Dendritic cell treated with granulocyte-macrophage colony-stimulating factor and Interleukin-4, amounts not matched to agents 40 ng/mL and 50 ng/mL, for 4 days (primary cell): ENCODE results near the gene RAB27A.
"Not testable (repeated sequence)": the region's sequence is repeated elsewhere in the genome, so short reads cannot be mapped to it uniquely, and the experiment has no call there.

ENCODE experiments used
- H3K27ac Mint-ChIP-seq: one replicate; pipeline ENCODE4 v1.8.0; 2022; ENCODE audit warnings: mild to moderate bottlenecking, mixed read lengths
- H3K27me3 Mint-ChIP-seq: one replicate; pipeline ENCODE4 v1.8.0; 2022; ENCODE audit warnings: mild to moderate bottlenecking, mixed read lengths
- H3K36me3 Mint-ChIP-seq: one replicate; pipeline ENCODE4 v1.8.0; 2022; ENCODE audit warnings: low read depth, mixed read lengths
- H3K4me1 Mint-ChIP-seq: one replicate; pipeline ENCODE4 v1.8.0; 2022; ENCODE audit warnings: low read depth, mixed read lengths
- H3K4me3 Mint-ChIP-seq: one replicate; pipeline ENCODE4 v1.8.0; 2022; ENCODE audit warnings: mild to moderate bottlenecking, moderate library complexity, mixed read lengths
- H3K9me3 Mint-ChIP-seq: one replicate; pipeline ENCODE4 v1.8.0; 2022; ENCODE audit warnings: mixed read lengths
- intact Hi-C: fragments of 100-400 bp; cut with micrococcal nuclease; formaldehyde crosslinking; loops from one replicate; pipeline ENCODE4 v1.15.0; 2022

The RAB27A gene

GRCh38 chr15:55250941-55251340 is 38.7 kb downstream of the RAB27A start:
- intact Hi-C loops: loop anchor here (5.0 kb wide), 1 partner anchor 36 kb away; the partner anchor contains the start of gene RAB27A
- no peaks in the 10 kb centered on the region for H3K27me3 Mint-ChIP-seq
- H3K4me1 Mint-ChIP-seq: peaks cover 71% of the 10 kb centered on the region
- no peaks in the 10 kb centered on the region for H3K9me3 Mint-ChIP-seq
- no peaks in the 10 kb centered on the region for H3K36me3 Mint-ChIP-seq
- H3K27ac Mint-ChIP-seq: peak overlapping the region; percentile 70
- no peak overlapping the region for H3K4me3 Mint-ChIP-seq

GRCh38 chr15:55250392-55250791 is 39.2 kb downstream of the RAB27A start:
- no peak overlapping the region for H3K4me3 Mint-ChIP-seq
- H3K27ac Mint-ChIP-seq: peak overlapping the region; percentile 70
- no peaks in the 10 kb centered on the region for H3K27me3 Mint-ChIP-seq
- H3K36me3 Mint-ChIP-seq: no peaks in the 10 kb centered on the region
- H3K9me3 Mint-ChIP-seq: no peaks in the 10 kb centered on the region
- intact Hi-C loops: loop anchor here (5.0 kb wide), 1 partner anchor 37 kb away; the partner anchor contains the start of gene RAB27A
- H3K4me1 Mint-ChIP-seq: peaks cover 65% of the 10 kb centered on the region

- peaks cover 64% of the 10 kb centered on the region for H3K4me1 Mint-ChIP-seq
- H3K27ac Mint-ChIP-seq, H3K36me3 Mint-ChIP-seq, H3K9me3 Mint-ChIP-seq, H3K27me3 Mint-ChIP-seq, H3K4me3 Mint-ChIP-seq: not testable (repeated sequence)
- intact Hi-C loops: loop anchor here (5.0 kb wide), 1 partner anchor 37 kb away; the partner anchor contains the start of gene RAB27A
These were observed 39.7 kb downstream of the RAB27A start for GRCh38 chr15:55249885-55250284.

- Mint-ChIP-seq H3K27ac (no peak overlapping the region), H3K27me3 (no peaks in the 10 kb centered on the region), H3K4me1 (peaks cover 62% of the 10 kb centered on the region), H3K4me3 (no peak overlapping the region), H3K9me3 (no peaks in the 10 kb centered on the region), H3K36me3 (no peaks in the 10 kb centered on the region)
- intact Hi-C loops: no loop called here
These were observed 40.7 kb downstream of the RAB27A start for GRCh38 chr15:55248895-55249294.

GRCh38 chr15:55247766-55248427 is 41.7 kb downstream of the RAB27A start:
- Mint-ChIP-seq H3K4me1 (peaks cover 52% of the 10 kb centered on the region), H3K36me3 (no peaks in the 10 kb centered on the region), H3K9me3 (no peaks in the 10 kb centered on the region), H3K27ac (no peak overlapping the region), H3K27me3 (no peaks in the 10 kb centered on the region), H3K4me3 (no peak overlapping the region)
- intact Hi-C loops: no loop called here

GRCh38 chr15:55247311-55247710 is 42.3 kb downstream of the RAB27A start:
- Mint-ChIP-seq H3K27ac (no peak overlapping the region), H3K36me3 (no peaks in the 10 kb centered on the region), H3K4me3 (no peak overlapping the region), H3K4me1 (peaks cover 46% of the 10 kb centered on the region), H3K9me3 (no peaks in the 10 kb centered on the region), H3K27me3 (no peaks in the 10 kb centered on the region)
- intact Hi-C loops: no loop called here

- Mint-ChIP-seq H3K36me3 (no peaks in the 10 kb centered on the region), H3K4me3 (no peak overlapping the region), H3K27me3 (no peaks in the 10 kb centered on the region), H3K4me1 (peaks cover 38% of the 10 kb centered on the region), H3K27ac (no peak overlapping the region), H3K9me3 (no peaks in the 10 kb centered on the region)
- intact Hi-C loops: no loop called here
These were observed 43.0 kb downstream of the RAB27A start for GRCh38 chr15:55246567-55246966.

- H3K4me3 Mint-ChIP-seq: no peak overlapping the region
- intact Hi-C loops: no loop called here
- H3K36me3 Mint-ChIP-seq: no peaks in the 10 kb centered on the region
These were observed 44.6 kb downstream of the RAB27A start for GRCh38 chr15:55245059-55245458.

GRCh38 chr15:55241891-55242290 is 47.7 kb downstream of the RAB27A start:
- Mint-ChIP-seq H3K27ac (no peak overlapping the region), H3K36me3 (no peaks in the 10 kb centered on the region), H3K9me3 (no peaks in the 10 kb centered on the region), H3K27me3 (no peaks in the 10 kb centered on the region), H3K4me3 (no peak overlapping the region), H3K4me1 (peaks cover 20% of the 10 kb centered on the region)
- intact Hi-C loops: no loop called here

More at GRCh38 chr15:55245059-55245458, 44.6 kb downstream of the RAB27A start:
- peaks cover 29% of the 10 kb centered on the region for H3K4me1 Mint-ChIP-seq
- no peak overlapping the region for H3K27ac Mint-ChIP-seq
- no peaks in the 10 kb centered on the region for H3K27me3 Mint-ChIP-seq
- H3K9me3 Mint-ChIP-seq: no peaks in the 10 kb centered on the region

- Mint-ChIP-seq H3K27ac (no peak overlapping the region), H3K4me1 (peaks cover 15% of the 10 kb centered on the region)
- intact Hi-C loops: no loop called here
These were observed 48.4 kb downstream of the RAB27A start for GRCh38 chr15:55241186-55241585.

GRCh38 chr15:55240125-55240760 is 49.4 kb downstream of the RAB27A start:
- Mint-ChIP-seq H3K27ac (no peak overlapping the region), H3K4me3 (no peak overlapping the region), H3K4me1 (peaks cover 15% of the 10 kb centered on the region), H3K36me3 (no peaks in the 10 kb centered on the region), H3K27me3 (no peaks in the 10 kb centered on the region), H3K9me3 (no peaks in the 10 kb centered on the region)
- intact Hi-C loops: no loop called here

More at GRCh38 chr15:55241186-55241585, 48.4 kb downstream of the RAB27A start:
- Mint-ChIP-seq H3K9me3 (no peaks in the 10 kb centered on the region), H3K4me3 (no peak overlapping the region), H3K27me3 (no peaks in the 10 kb centered on the region), H3K36me3 (no peaks in the 10 kb centered on the region)

- no peaks in the 10 kb centered on the region for H3K9me3 Mint-ChIP-seq
- no peaks in the 10 kb centered on the region for H3K27me3 Mint-ChIP-seq
- H3K27ac Mint-ChIP-seq: no peak overlapping the region
- no peaks in the 10 kb centered on the region for H3K36me3 Mint-ChIP-seq
- intact Hi-C loops: no loop called here
- H3K4me1 Mint-ChIP-seq: peaks cover 10% of the 10 kb centered on the region
- H3K4me3 Mint-ChIP-seq: no peak overlapping the region
These were observed 50.0 kb downstream of the RAB27A start for GRCh38 chr15:55239440-55240124.

- H3K4me3 Mint-ChIP-seq: no peak overlapping the region
These were observed 50.7 kb downstream of the RAB27A start for GRCh38 chr15:55238877-55239276.

More at GRCh38 chr15:55238877-55239276, 50.7 kb downstream of the RAB27A start:
- Mint-ChIP-seq H3K4me1 (peaks cover 10% of the 10 kb centered on the region), H3K27ac (no peak overlapping the region), H3K9me3 (no peaks in the 10 kb centered on the region), H3K36me3 (no peaks in the 10 kb centered on the region), H3K27me3 (no peaks in the 10 kb centered on the region)
- intact Hi-C loops: no loop called here
